AG09309 (cell line): ENCODE results near the gene GPR68.
"Not testable (repeated sequence)": the region's sequence is repeated elsewhere in the genome, so short reads cannot be mapped to it uniquely, and the experiment has no call there.

Experiments
- DNase-seq: peaks from one replicate; pipeline ENCODE4 v3.0.0-alpha.2; 2010; ENCODE audit warnings: low read depth
- H3K4me3 ChIP-seq: 2 replicates; pipeline ENCODE4 v1.5.1; 2011; ENCODE audit warnings: mild to moderate bottlenecking, low read depth, low read length, moderate library complexity; ENCODE audit not compliant: control insufficient read depth
- TF ChIP-seq, protein P1 (sequence below): IDR thresholded peaks from 2 replicates; pipeline ENCODE4 v1.5.1; 2011; ENCODE audit warnings: mild to moderate bottlenecking, low read depth, low read length, inconsistent platforms; ENCODE audit not compliant: insufficient read depth, control insufficient read depth; ENCODE audit errors: missing control alignments

The GPR68 gene

DNA sequence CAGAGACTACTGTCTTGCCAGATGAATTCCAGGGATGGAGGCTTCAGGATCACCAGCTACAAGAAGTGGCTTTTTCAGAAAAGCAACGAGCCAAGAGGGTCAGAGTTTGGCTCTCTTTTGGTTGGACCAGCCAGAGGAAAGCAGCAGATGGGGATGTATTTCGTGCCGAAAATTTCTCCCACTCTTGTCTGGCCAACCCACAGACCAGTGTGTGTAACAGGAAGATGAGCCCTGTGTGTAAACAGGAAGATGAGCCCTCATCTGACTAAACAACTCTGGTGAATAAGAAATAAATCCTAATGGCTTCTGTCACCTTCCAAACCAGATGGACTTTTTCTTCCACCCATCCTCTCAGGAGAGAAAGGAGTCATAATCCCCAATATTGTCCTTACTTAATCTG lies 13.1 kb downstream of the GPR68 start:
- H3K4me3 ChIP-seq, result no peak overlapping the region
- DNase-seq, result no peak

DNA sequence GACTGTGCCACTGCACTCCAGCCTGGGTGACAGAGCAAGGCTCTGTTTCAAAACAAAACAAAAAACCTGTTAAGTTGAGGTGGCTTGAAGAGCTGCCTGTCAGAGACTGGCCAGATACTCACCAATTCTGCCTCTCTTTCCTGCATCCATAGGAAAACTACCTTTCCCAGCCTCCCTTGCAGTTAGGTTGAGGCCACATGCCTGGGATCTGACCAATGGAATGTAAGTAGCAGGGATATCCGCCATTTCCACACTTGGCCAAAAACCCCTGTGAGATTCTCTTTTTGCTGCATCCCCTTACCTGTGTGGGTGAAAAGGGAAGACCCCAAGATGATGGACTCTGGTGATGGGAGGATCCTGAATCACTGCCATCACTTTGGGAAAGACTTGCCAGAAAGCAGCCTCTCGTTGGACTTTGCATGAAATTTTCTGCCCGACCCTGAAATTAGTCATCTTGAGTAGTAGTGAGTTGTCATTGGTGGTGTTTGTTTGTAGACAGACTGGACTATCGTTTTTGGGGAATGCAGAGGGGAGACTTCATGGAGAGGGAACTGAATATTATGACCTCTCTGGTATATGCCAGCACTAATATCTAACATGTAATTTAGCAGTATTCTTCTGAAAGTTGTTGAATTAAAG lies 14.0 kb downstream of the GPR68 start:
- H3K4me3 ChIP-seq, result no peak overlapping the region
- TF ChIP-seq, protein P1, sequence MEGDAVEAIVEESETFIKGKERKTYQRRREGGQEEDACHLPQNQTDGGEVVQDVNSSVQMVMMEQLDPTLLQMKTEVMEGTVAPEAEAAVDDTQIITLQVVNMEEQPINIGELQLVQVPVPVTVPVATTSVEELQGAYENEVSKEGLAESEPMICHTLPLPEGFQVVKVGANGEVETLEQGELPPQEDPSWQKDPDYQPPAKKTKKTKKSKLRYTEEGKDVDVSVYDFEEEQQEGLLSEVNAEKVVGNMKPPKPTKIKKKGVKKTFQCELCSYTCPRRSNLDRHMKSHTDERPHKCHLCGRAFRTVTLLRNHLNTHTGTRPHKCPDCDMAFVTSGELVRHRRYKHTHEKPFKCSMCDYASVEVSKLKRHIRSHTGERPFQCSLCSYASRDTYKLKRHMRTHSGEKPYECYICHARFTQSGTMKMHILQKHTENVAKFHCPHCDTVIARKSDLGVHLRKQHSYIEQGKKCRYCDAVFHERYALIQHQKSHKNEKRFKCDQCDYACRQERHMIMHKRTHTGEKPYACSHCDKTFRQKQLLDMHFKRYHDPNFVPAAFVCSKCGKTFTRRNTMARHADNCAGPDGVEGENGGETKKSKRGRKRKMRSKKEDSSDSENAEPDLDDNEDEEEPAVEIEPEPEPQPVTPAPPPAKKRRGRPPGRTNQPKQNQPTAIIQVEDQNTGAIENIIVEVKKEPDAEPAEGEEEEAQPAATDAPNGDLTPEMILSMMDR, result no peak
- no peak for DNase-seq

More for the DNA sequence above, 13.1 kb downstream of the GPR68 start:
- TF ChIP-seq, protein P1, result no peak

DNA sequence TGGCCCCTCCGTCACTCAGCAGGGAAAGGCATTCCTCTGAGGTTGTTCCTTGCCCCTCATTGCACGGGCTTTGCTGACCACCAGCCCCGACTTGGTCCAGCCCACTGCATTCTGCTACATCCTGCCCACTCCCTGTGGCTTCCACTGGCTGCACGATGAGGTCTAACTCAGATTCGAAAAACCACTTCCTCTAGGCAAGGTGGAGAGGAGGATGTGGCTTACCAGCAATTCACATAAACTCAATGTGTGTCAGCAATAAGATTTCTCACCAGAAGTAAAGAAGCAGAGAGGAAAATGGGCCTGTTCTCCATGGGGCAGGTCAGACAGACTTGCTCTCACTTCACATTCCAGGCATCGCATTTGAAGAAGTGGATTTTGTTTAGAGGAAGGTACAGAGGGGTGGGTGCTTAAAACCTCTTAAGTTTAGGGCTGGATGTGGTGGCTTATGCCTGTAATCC lies 14.7 kb downstream of the GPR68 start:
- DNase-seq, result peak; percentile 73
- TF ChIP-seq, protein P1, result no peak

DNA sequence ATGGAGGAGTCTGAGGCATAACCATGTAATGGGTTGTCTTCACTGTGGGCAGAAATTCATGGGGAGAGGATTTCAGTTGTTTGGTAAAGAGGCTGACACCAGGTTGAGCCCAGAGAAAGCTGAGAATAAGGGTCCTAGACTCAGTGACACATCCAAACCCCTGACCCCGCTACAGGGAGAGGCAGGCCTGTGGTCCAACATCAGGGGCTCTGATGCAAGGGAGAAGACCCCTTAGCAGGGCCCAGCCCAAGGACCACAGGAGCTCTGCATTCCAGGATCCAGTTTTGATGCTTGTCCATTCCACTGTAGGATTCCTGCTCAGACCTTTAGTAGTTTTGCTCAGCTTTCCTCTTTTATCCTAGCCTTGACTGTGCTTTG lies 15.5 kb downstream of the GPR68 start:
- no peak for DNase-seq
- TF ChIP-seq, protein P1, result no peak
- H3K4me3 ChIP-seq, result no peak overlapping the region

More for the DNA sequence above, 14.7 kb downstream of the GPR68 start:
- H3K4me3 ChIP-seq, result no peak overlapping the region

DNA sequence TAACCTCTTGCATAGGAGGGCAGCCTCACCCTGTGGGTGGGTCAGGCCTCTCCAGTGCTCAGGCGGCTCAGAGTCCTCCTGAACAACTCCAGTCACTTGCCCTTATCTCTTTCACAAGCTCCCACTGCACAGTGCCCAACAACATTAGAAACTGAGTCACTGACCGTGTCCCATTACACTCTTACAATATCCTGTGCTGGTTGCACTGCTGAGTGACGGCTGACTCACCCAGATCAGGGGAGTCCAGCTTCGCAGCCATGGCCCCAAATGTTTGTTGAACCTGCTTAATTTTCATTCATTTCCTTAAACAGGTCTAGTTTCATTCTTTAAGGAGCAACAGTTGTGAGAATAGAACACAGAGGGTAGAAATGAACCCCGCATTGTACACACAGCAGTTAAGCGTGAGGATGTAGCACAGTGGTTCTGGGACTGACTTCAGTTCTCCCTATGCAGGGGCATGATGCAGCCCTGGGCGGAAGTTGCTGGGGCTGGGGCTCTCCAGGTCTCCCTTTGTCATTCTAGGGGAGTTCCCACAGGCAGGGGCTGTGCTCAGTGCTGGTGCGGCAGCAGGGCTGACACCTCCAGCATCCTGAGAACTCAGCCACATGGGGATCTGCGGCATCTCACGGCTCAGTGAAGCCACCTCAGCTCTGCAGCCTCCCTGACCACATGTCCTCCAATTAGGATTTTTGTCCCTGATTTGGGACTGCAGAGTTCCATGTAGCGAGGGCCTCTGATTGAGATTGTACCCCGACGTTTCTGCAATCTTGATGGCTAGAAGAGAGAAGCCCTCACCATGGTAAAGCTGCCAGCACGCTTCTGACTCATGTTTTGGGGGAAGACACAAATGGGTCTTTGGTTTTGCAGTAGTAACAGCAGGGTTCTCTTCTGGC lies 16.1 kb downstream of the GPR68 start:
- DNase-seq, result peak; percentile 48
- TF ChIP-seq, protein P1, result no peak
- H3K4me3 ChIP-seq, result no peak overlapping the region

DNA sequence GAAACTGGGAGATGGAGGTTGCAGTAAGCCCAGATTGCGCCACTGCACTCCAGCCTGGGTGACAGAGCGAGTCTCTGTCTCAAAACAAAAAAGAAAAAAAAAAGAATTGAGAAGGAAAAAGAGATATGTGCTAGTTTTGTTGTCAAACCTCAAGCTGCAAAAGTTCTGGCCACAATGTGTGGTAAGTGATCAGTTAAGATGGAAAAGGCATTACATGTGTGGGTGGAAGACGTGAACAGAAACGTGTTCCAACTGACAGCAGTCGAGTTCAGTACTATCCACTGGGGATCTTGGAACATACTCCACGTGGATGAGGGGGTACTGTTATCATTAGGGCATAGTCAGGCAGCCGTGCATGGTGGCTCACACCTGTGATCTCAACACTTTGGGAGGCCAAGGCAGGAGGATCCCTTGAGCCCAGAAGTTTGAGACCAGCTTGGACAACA lies 17.3 kb downstream of the GPR68 start:
- TF ChIP-seq, protein P1, result no peak
- H3K4me3 ChIP-seq, result no peak overlapping the region
- DNase-seq, result no peak

DNA sequence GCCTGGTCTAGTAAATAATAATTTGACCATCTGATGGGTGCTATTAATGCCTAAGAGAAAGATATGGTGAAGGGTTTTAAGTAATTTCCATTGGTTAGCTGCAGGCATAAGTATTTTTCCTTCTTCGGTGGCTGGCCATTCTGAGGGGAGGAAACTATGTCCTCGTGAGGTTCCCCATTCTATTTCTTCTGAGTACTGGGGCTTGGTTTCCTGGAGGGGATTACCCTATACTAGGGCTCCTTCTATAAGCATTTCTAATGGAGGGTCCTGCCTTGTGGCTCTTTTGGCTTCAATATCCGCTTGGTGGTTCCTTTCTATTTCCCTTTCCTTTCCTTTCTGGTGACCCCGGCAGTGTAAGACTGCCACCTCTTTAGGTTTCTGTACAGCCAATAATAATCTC lies 18.1 kb downstream of the GPR68 start:
- not testable (repeated sequence) for DNase-seq

More for the DNA sequence above, 18.1 kb downstream of the GPR68 start:
- not testable (repeated sequence) for H3K4me3 ChIP-seq
